DOHH2 (cell line): ENCODE results near the gene DNAI7.

ENCODE experiments used
- CTCF ChIP-seq: fragments of 200-600 bp; sonication (generic); IDR thresholded peaks from one replicate; pipeline ENCODE4 v1.5.1; 2014; ENCODE audit warnings: antibody characterized with exemption, mild to moderate bottlenecking, low read depth, low read length; ENCODE audit not compliant: poor library complexity, severe bottlenecking
- EZH2phosphoT487 ChIP-seq: fragments of 200-600 bp; sonication (generic); IDR thresholded peaks from 2 replicates; pipeline ENCODE4 v1.6.1; 2017; ENCODE audit warnings: borderline replicate concordance, mild to moderate bottlenecking, antibody characterized with exemption, low read length, moderate library complexity, mixed read lengths

- TF ChIP-seq EZH2phosphoT487 (no peak), CTCF (no peak)
Observed at GRCh38 chr12:25101092-25101445, 93.9 kb downstream of the DNAI7 start.
